ENCODE measurements around the gene HNRNPAB.
"Not testable (repeated sequence)": the region's sequence is repeated elsewhere in the genome, so short reads cannot be mapped to it uniquely, and the experiment has no call there.

The HNRNPAB gene

DNA sequence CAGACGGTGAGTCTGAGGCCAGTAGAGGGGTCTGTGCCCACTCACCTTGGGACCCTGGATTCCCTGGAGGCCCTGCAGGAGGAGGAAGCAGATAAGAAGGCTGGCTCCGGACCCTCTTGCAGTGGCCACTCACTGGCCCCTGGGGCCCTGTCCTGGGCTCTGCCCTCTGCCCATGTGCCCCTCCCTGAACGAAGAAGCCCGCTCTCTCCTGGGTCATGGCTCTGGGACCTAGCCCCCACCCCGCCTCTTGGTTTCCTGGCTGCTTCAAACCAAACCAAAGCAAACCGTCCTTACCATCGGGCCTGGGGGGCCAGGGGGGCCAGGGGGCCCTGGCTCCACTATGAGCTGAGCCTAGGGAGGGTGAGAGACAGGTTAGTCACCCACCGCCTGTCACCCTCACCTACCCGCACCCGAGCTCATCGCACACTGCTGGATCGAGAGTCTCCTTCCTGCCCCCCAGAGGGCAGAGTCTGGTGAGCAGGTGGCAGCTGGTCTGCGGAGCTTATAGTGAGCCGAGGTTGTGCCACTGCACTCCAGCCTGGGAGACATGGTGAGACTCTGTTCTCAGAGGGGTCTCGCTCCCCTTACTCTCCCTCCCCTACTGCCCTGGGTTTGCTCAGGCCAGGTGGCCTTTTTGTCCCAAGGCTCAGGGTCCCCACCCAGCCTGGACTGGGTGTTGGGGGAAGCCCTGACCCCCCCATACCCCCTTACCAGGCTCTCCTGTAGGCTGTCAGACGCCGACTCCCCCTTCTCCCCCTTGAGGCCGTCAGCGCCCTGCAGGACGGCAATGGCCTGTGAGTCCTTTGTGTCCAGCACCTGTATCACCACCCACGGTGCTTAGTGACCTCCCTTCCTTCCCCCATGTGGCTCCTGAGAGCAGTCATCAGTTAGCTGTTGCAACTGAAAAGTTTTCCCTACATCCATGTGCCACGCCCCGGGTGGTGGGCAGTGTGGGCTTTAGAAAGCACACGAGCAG, 43.4 kb downstream of the HNRNPAB start:
- DNase-seq, result no peak

DNA sequence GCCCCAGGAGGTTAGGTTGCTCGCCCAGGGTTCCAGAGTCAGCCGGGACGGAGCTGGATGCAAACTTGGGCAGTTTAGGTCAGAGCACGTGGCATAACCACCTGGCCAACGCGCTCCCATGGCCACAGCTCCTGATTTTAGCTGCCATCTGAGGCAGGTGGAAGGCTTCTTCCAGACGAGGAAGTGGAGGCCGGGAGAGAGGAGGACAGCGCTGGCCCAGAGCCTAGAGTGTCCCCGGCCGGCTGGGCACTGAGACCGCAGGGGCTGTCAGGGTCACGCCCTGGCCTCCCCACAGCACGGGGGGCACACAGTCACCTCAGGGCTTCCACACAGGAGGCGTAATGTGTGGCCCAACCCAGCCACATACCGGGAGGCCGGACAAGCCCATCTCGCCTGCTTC, 44.4 kb downstream of the HNRNPAB start:
- no peak for DNase-seq

DNA sequence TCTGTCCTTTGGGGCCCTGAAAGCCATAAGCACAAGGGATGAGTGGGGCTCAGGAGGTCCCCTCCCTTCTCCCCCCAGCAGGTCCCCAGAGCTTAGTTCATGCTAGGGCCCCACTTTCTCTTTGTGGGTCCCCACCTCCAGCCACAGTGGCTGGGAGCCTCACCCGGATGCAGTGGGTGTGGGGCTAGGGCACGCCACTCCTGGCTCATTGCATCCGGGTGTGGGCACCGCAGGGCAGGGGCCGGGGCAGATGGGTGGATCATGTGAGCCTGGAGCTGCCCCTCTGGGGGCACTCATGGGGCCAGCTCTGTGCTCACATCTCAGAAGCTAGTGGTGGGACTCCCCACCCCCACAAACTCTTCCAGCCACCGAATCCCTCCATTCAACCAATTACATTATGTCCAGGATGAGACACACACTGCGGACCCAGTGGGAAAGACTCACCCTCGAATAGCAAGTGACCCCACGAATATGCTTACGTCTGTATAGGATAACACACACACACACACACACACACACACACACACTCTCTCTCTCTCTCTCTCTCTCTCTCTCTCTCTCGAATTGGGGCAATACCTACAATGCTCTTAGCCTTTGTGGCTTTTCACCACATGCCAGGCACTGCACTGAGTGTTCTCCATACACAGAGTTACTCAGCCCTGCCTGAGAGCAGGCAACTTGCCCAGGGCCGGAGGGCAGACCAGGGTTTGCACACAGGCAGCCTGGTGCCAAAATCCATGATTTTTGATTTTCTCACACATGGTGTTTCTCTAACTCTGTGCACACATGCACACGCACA, 45.1 kb downstream of the HNRNPAB start:
- DNase-seq, result no peak

DNA sequence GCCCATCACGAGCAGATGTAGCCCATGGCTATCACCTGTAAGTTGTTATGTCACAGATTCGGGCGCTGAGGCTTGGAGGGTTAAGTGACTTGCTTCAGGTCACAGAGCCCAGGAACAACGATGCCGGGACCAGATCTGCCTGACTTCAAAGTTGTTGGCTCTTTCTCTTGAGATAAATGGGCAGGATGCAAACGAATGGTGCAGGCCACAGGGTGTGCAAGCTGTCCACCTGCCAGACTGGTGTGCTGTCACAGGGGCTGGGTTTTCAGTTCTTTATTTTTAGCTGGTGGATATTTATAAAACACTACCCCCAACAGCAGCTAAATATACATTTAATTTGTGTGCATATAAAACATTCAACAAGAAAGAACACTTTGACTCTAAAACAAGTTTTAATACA, 45.9 kb downstream of the HNRNPAB start:
- no peak for DNase-seq

DNA sequence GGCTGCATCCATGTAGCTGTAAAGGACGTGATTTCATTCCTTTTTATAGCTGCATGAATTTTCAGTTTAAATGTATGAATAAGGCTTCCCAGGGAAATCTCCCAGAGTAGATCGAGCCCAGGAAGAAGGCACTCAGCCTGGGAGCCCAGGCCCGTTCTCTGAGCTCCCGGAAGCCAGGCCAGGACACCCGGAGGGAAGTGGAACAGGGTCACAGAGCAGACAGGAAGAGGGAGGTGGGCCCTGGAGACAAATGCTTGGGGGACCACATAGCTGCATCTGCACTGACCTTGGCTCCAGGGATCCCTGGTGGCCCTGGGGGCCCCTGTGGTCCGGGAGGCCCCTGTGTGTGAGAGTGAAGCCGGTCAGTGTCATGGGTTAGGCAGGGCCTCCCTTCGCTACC, 47.9 kb downstream of the HNRNPAB start:
- DNase-seq, result no peak

DNA sequence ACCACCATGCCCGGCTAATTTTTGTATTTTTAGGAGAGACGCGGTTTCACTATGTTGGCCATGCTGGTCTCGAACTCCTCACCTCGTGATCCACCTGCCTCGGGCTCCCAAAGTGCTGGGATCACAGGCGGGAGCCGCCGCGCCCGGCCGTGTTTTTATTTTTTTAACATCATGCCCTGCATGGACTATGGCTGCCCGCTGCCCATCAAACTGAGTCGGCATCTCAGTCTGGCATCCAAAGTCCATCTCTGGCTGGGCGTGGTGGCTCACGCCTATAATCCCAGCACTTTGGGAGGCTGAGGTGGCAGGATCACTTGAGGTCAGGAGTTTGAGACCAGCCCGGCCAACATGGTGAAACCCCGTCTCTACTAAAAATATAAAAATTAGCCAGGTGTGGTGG, 49.3 kb downstream of the HNRNPAB start:
- not testable (repeated sequence) for DNase-seq

DNA sequence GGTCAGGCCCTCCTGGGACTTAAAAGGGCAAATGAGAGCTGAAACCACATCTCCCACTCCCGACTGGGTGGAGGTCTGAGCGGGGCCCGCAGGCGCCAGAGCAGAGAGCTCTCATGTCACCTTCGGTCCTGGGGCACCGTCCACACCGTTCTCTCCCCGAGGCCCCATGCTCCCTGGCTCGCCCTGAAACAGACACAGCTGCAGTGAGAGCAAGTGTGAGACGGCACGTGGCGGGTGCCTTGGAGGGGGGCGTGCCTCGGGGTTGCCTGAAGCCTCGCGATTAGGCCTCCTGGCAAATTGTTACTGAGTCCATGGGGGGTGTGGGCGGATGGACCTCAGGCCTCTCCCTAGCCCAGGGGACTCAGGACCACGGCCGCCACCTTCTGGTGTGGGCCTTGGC, 52.4 kb downstream of the HNRNPAB start:
- DNase-seq, result no peak

DNA sequence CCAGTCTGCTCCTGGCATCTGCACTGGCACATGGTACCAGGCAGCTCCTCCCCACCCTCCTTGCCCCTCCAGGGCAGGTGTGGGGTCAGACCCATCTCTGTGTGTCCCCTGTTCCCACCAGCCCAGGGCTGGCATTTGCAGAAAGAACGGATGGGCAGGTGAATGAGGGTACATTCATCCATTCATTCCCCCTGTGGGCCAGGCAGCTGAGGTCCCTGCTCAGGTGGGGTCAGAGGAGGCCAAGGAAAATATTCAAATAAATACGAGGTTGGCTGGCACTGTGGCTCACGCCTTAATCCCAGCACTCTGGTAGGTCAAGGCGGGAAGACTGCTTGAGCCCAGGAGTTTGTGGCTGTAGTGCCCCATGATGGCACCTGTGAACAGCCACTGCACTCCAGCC, 53.3 kb downstream of the HNRNPAB start:
- no peak for DNase-seq

DNA sequence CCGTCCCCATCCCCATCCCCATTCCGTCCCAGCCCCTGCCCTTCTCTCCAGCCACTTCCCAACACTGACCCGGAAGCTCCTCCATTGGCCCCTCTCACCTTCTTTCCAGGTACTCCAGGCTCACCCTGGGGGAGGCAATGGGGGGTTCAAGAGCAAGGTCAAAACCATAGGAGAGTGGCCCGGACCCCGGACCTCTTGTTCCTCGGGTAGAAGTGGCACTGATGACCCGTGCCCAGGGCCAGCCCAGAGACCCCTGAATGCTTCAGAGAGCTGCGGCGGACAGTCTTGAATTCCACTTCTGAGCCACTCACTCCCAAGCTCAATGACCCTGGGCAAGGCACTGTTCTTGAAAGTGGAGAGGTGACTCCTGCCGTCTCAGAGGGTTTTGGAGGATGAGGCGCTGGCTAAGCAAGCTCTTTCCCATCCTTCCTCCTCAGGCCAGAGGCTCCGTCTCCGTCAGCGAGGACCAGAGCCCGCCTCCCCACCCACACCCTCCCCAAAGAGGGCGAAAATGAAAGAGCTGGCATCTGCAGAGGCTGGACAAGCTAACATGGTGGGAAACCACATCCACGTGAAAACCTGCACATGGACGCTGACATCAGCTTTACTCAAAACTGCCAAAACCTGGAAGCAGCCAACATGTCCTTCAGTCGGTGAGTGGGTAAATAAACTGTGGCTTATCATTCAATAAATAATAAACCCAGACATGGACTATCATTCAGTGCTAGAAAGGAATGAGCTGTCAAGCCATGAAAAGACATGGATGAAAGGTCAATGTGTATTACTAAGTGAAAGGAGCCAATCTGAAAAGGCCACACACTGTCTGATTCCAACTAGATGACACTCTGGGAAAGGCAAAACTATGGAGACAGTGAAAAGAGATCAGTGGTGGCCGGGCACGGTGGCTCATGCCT, 55.5 kb downstream of the HNRNPAB start:
- DNase-seq, result no peak

Measured in amniotic stem cell (primary cell).